Right ventricle myocardium inferior (tissue), 1 donor: ENCODE data around the gene TOMM40L. TPM values are rescaled to one million over a fixed set of nuclear protein-coding genes. Genes with fewer than 3 reads are reported as not detected.

ENCODE experiments used
- ATAC-seq: fragments of 200-7000 bp; cut with Tn5 transposase; one replicate; pipeline ENCODE4 v1.9.1; 2020; ENCODE audit warnings: mild to moderate bottlenecking, moderate library complexity
- DNase-seq: peaks from one replicate; pipeline ENCODE4 v3.0.0; 2021; ENCODE audit errors: missing footprints
- intact Hi-C: fragments of 100-400 bp; cut with DNase I; formaldehyde crosslinking; loops from one replicate; pipeline ENCODE4 v1.11.0; 2022
- microRNA-seq: library from miRNA; unstranded; fragments of <30 nt; microRNA quantifications from one replicate; pipeline ENCODE4 v1.2.0, GENCODE V29; 2020
- total RNA-seq: library from RNA; stranded (reverse); fragmentation: NEBNext Ultra II Directional; extraction: Animal tissue kit (Norgen Biotek cat#: 25700); gene quantifications from one replicate; pipeline ENCODE4 v1.2.1, GENCODE V29; 2021
- donor health status: DM: no; HTN: yes; CAD: no; lungs with severe emphysema.

TOMM40L gene
- total RNA-seq, 1 donor from 2014 or later: 39.1 TPM

DNA sequence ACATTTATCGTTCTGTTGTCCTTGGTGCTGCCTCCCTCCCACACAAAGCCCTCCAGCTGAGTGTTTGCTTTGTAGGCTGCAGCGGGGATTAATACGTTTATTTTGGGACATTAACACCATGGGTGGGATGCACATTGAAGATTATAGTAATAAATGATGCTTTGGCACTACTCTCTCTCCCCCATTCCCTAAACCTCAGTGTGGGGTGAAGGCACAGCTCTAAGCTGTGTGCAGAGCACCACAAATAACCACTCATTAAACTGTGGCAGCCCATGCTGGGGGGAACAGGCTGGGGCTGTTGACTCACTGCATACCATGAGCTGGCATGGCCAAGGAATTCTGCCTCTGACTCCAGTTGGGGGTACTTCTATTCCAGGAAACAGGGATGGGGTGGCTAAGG, 40.3 kb downstream of the TOMM40L start:
- ATAC-seq (no peak), DNase-seq (no peak)
- intact Hi-C loops: no loop called here

DNA sequence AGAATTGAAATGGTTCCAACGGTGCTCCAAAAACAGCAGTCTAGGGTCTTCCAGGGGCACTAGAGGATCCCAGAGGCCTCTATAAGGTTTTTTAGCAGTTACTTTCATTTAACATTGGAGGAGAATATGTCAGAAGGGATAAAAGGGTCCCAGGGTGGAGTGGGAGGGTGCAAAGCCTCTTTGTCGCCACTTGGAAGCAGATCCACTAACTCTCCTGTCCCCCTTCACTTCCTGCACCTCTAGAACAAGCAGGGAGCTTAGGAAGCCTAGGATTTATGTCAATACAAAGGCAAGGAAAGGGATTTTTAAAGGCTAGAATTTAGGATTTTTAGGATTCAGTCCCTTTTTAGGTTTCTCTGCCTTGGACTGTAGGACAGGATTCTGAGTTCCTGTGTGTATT, 41.0 kb downstream of the TOMM40L start:
- ATAC-seq (no peak), DNase-seq (no peak)
- intact Hi-C loops: no loop called here

DNA sequence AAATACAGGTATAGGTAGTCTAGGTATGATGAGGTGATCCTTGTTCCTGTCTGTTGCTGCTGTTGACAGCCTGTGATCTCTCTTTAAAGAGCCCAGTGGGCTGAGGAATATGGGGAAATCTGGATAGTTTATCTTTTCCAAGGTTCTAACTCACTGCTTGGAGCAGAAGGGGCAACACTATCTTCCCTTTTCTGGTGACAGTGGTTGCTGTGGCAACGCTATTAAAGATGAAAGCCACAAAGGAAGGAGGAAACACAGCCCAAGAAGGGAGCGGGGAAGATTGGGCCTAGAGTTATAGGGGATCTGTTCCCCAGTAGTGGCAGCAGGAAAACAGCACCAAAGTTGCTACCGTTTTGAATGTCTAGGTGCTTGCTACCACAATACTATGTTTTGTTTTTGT, 41.5 kb downstream of the TOMM40L start:
- ATAC-seq: no peak
- intact Hi-C loops: no loop called here
- no peak for DNase-seq

GRCh38 chr1:161273402-161273801, 47.5 kb downstream of the TOMM40L start:
- DNase-seq (no peak), ATAC-seq (no peak)
- intact Hi-C loops: no loop called here

DNA sequence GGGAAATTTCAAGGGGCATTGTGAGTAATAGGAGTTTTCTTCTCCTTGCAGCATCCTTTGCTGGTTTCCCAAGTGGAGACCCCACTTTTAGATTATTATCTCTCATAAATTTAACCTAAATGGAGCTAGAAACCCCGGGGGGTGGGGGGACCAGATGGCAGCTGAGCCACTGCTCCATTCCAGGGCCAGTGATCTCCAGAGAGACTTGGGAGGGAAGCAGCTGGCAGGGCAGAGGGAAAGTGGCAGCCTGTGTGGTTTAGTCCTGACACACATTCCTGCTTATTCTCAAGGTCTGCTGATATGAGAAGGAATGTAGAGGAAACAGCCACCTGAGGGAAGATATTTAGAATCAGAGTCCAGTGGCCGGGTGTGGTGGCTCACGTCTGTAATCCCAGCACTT, 49.0 kb downstream of the TOMM40L start:
- intact Hi-C loops: no loop called here
- ATAC-seq (no peak), DNase-seq (no peak)

Small RNA genes lying within 50 kb of the gene (microRNA-seq; reads per million reads assigned to microRNA genes)
- gene MIR5187: not detected

Other genes starting within 250 kb of the TOMM40L start
- gene F11R, start 204.9 kb upstream of the TOMM40L start, total RNA-seq: 9.8 TPM
- 10.5 TPM for gene TSTD1, start 187.1 kb upstream of the TOMM40L start, total RNA-seq
- gene USF1, start 180.1 kb upstream of the TOMM40L start, total RNA-seq: 33.7 TPM
- gene ARHGAP30, start 156.2 kb upstream of the TOMM40L start, total RNA-seq: 3.7 TPM
- gene NECTIN4, start 136.5 kb upstream of the TOMM40L start, total RNA-seq: not detected
- gene KLHDC9, start 127.7 kb upstream of the TOMM40L start, total RNA-seq: 6.5 TPM
- 62.8 TPM for gene PFDN2, start 108.0 kb upstream of the TOMM40L start, total RNA-seq
- 36.5 TPM for gene NIT1, start 108.0 kb upstream of the TOMM40L start, total RNA-seq
- gene DEDD, start 93.4 kb upstream of the TOMM40L start, total RNA-seq: 29.2 TPM
- gene UFC1, start 72.1 kb upstream of the TOMM40L start, total RNA-seq: 82.8 TPM
- 19.5 TPM for gene USP21, start 66.6 kb upstream of the TOMM40L start, total RNA-seq
- gene PPOX, start 59.6 kb upstream of the TOMM40L start, total RNA-seq: 13.5 TPM
- gene B4GALT3, start 48.6 kb upstream of the TOMM40L start, total RNA-seq: 20.9 TPM
- gene ADAMTS4, start 27.0 kb upstream of the TOMM40L start, total RNA-seq: 13.0 TPM
- 334 TPM for gene NDUFS2, start 23.7 kb upstream of the TOMM40L start, total RNA-seq
- gene FCER1G, start 10.8 kb upstream of the TOMM40L start, total RNA-seq: 38.3 TPM
- not detected for gene APOA2, start 2.4 kb upstream of the TOMM40L start, total RNA-seq
- not detected for gene NR1I3, start 12.1 kb downstream of the TOMM40L start, total RNA-seq
- 0.60 TPM for gene PCP4L1, start 32.7 kb downstream of the TOMM40L start, total RNA-seq
- gene MPZ, start 83.9 kb downstream of the TOMM40L start, total RNA-seq: 4.4 TPM
- gene SDHC, start 88.3 kb downstream of the TOMM40L start, total RNA-seq: 407 TPM
- not detected for gene CFAP126, start 141.8 kb downstream of the TOMM40L start, total RNA-seq